Hepatocyte (in vitro differentiated cells): ENCODE measurements around the gene MTHFD1L. TPM values are rescaled to one million over a fixed set of nuclear protein-coding genes. Genes with fewer than 3 reads are reported as not detected.

Experiments used
- DNase-seq: peaks from one replicate; pipeline ENCODE4 v3.0.0-alpha.2; 2016; ENCODE audit warnings: low spot score
- H2AFZ ChIP-seq: fragments of 200-600 bp; sonication (generic); 2 replicates; pipeline ENCODE4 v1.6.0; 2016; ENCODE audit warnings: antibody characterized with exemption, mild to moderate bottlenecking
- H3K27ac ChIP-seq: fragments of 200-600 bp; sonication (generic); 2 replicates; pipeline ENCODE4 v1.5.1; 2016; ENCODE audit warnings: mild to moderate bottlenecking
- H3K27me3 ChIP-seq: fragments of 200-600 bp; sonication (generic); 2 replicates; pipeline ENCODE4 v1.6.1; 2016
- H3K36me3 ChIP-seq: fragments of 200-600 bp; sonication (generic); replicated peaks from 2 replicates; pipeline ENCODE4 v1.5.1; 2016; ENCODE audit warnings: low read depth; ENCODE audit not compliant: insufficient read depth
- H3K4me1 ChIP-seq: fragments of 200-600 bp; sonication (generic); 2 replicates; pipeline ENCODE4 v1.5.1; 2016; ENCODE audit warnings: mild to moderate bottlenecking, moderate library complexity; ENCODE audit not compliant: insufficient read depth
- H3K4me2 ChIP-seq: fragments of 200-600 bp; sonication (generic); 2 replicates; pipeline ENCODE4 v1.6.0; 2016
- H3K4me3 ChIP-seq: fragments of 200-600 bp; sonication (generic); 2 replicates; pipeline ENCODE4 v1.5.1; 2016; ENCODE audit warnings: mild to moderate bottlenecking
- H3K79me2 ChIP-seq: fragments of 200-600 bp; sonication (generic); 2 replicates; pipeline ENCODE4 v1.6.0; 2017; ENCODE audit warnings: mild to moderate bottlenecking
- H3K9me2 ChIP-seq: fragments of 200-600 bp; sonication (generic); replicated peaks from 2 replicates; pipeline ENCODE4 v1.6.0; 2017; ENCODE audit warnings: mild to moderate bottlenecking; ENCODE audit not compliant: insufficient read depth
- H3K9me3 ChIP-seq: fragments of 200-600 bp; sonication (generic); 2 replicates; pipeline ENCODE4 v1.5.1; 2016; ENCODE audit warnings: low read depth, mild to moderate bottlenecking
- H4K20me1 ChIP-seq: fragments of 200-600 bp; sonication (generic); 2 replicates; pipeline ENCODE4 v1.6.0; 2016; ENCODE audit warnings: mild to moderate bottlenecking; ENCODE audit not compliant: insufficient read depth, poor library complexity, severe bottlenecking
- CTCF ChIP-seq: fragments of 200-600 bp; sonication (generic); IDR thresholded peaks from 2 replicates; pipeline ENCODE4 v1.5.1; 2016; ENCODE audit warnings: antibody characterized with exemption, mild to moderate bottlenecking; ENCODE audit not compliant: poor library complexity
- EZH2 ChIP-seq: fragments of 200-600 bp; sonication (generic); IDR thresholded peaks from 2 replicates; pipeline ENCODE4 v1.6.1; 2016; ENCODE audit warnings: antibody characterized with exemption, mild to moderate bottlenecking, borderline replicate concordance
- EZH2phosphoT487 ChIP-seq: fragments of 200-600 bp; sonication (generic); IDR thresholded peaks from one replicate; pipeline ENCODE4 v1.6.1; 2018; ENCODE audit warnings: antibody characterized with exemption, mild to moderate bottlenecking, low read depth, moderate library complexity; ENCODE audit not compliant: unreplicated experiment, severe bottlenecking
- WGBS: methylation state at CpG from one replicate; pipeline ENCODE4 v1.1.6; 2016; ENCODE audit warnings: low lambda C conversion rate; ENCODE audit errors: missing lambda C conversion rate; 5-methylcytosine and 5-hydroxymethylcytosine counted together
- polyA plus RNA-seq: library from polyadenylated mRNA; unstranded; fragments of >200 nt; fragmentation: Nextera tagmentation; extraction: Ambion mirVana; gene quantifications from 2 replicates; pipeline ENCODE4 v1.2.1, GENCODE V29; 2016
- total RNA-seq: library from RNA; depleted of rRNA; stranded (reverse); fragments of >200 nt; gene quantifications from 2 replicates; pipeline ENCODE4 v1.2.3, GENCODE V29; 2014

Gene MTHFD1L
- total and polyA plus RNA-seq, 2 experiments from 2014 or later, result 28.4 to 30.8 TPM

GRCh38 chr6:151060766-151061531, 195.4 kb downstream of the MTHFD1L start:
- Histone ChIP-seq H3K4me3 (no peak overlapping the region), H3K9me2 (no peaks in the 10 kb centered on the region), H4K20me1 (no peaks in the 10 kb centered on the region), H3K4me2 (no peak overlapping the region), H2AFZ (no peak overlapping the region), H3K36me3 (no peaks in the 10 kb centered on the region), H3K27ac (peak overlapping the region; percentile 90), H3K4me1 (peaks cover 21% of the 10 kb centered on the region), H3K9me3 (no peaks in the 10 kb centered on the region), H3K79me2 (no peaks in the 10 kb centered on the region), H3K27me3 (no peaks in the 10 kb centered on the region)
- no peak for TF ChIP-seq EZH2
- TF ChIP-seq CTCF, result no peak
- TF ChIP-seq EZH2phosphoT487, result no peak
- WGBS, result 80% methylated on average over 10 of the region's 10 CpGs
- DNase-seq, result no peak

GRCh38 chr6:151063352-151063751, 197.8 kb downstream of the MTHFD1L start:
- WGBS, result 65% methylated on average over 3 of the region's 3 CpGs
- no peaks in the 10 kb centered on the region for H3K36me3 ChIP-seq
- DNase-seq, result no peak

GRCh38 chr6:151063842-151064647, 198.5 kb downstream of the MTHFD1L start:
- H3K4me1 ChIP-seq, result peaks cover 30% of the 10 kb centered on the region
- no peak overlapping the region for H3K27ac ChIP-seq
- H3K79me2 ChIP-seq, result no peaks in the 10 kb centered on the region
- 96% methylated on average over 12 of the region's 12 CpGs for WGBS
- no peak overlapping the region for H3K4me3 ChIP-seq
- H3K4me2 ChIP-seq, result no peak overlapping the region
- TF ChIP-seq EZH2 (no peak), CTCF (no peak), EZH2phosphoT487 (no peak)
- no peaks in the 10 kb centered on the region for H3K9me2 ChIP-seq
- DNase-seq, result no peak
- H2AFZ ChIP-seq, result no peak overlapping the region
- H4K20me1 ChIP-seq, result no peaks in the 10 kb centered on the region
- H3K9me3 ChIP-seq, result no peaks in the 10 kb centered on the region
- H3K27me3 ChIP-seq, result no peaks in the 10 kb centered on the region
- H3K36me3 ChIP-seq, result no peaks in the 10 kb centered on the region

More at GRCh38 chr6:151063352-151063751, 197.8 kb downstream of the MTHFD1L start:
- Histone ChIP-seq H3K27ac (no peak overlapping the region), H3K79me2 (no peaks in the 10 kb centered on the region), H4K20me1 (no peaks in the 10 kb centered on the region), H3K4me2 (no peak overlapping the region), H3K4me1 (peaks cover 27% of the 10 kb centered on the region), H2AFZ (no peak overlapping the region), H3K4me3 (no peak overlapping the region), H3K27me3 (no peaks in the 10 kb centered on the region), H3K9me2 (no peaks in the 10 kb centered on the region), H3K9me3 (no peaks in the 10 kb centered on the region)
- TF ChIP-seq EZH2, result no peak
- TF ChIP-seq EZH2phosphoT487, result no peak
- TF ChIP-seq CTCF, result no peak
